Muscle of leg (tissue), 11 donors: ENCODE measurements around the gene AP3D1. TPM values are rescaled to one million over a fixed set of nuclear protein-coding genes. Genes with fewer than 3 reads are reported as not detected.

Experiments used
- DNase-seq: peaks from one replicate; pipeline ENCODE4 v3.0.0; 2013
- H3K27ac ChIP-seq: one replicate; pipeline ENCODE4 v1.5.1; 2013; ENCODE audit warnings: mild to moderate bottlenecking, low read length, control low read depth
- H3K27me3 ChIP-seq: one replicate; pipeline ENCODE4 v1.6.1; 2013; ENCODE audit warnings: low read length; ENCODE audit not compliant: control insufficient read depth, insufficient read depth
- H3K36me3 ChIP-seq: one replicate; pipeline ENCODE4 v1.6.1; 2013; ENCODE audit warnings: low read length; ENCODE audit not compliant: control insufficient read depth, insufficient read depth
- H3K4me1 ChIP-seq: one replicate; pipeline ENCODE4 v1.6.1; 2013; ENCODE audit warnings: low read length; ENCODE audit not compliant: control insufficient read depth, insufficient read depth
- H3K4me3 ChIP-seq: one replicate; pipeline ENCODE4 v1.5.1; 2013; ENCODE audit warnings: low read length, control low read depth
- H3K9me3 ChIP-seq: replicated peaks from 2 replicates; pipeline ENCODE4 v1.6.1; 2013; ENCODE audit warnings: low read depth, low read length; ENCODE audit not compliant: control insufficient read depth
- WGBS: methylation state at CpG from one replicate; pipeline ENCODE4 v1.1.5; 2013; ENCODE audit warnings: missing lambda C conversion rate; ENCODE audit not compliant: insufficient coverage; 5-methylcytosine and 5-hydroxymethylcytosine counted together
- polyA plus RNA-seq, 8 donors: library from polyadenylated mRNA; unstranded; fragments of 120-200 nt; gene quantifications; one replicate each; pipeline versions ENCODE4 v1.2.1 to v1.2.3, GENCODE V29; 2013; ENCODE audit warnings: inconsistent platforms in 1 of 8, low replicate concordance in 1 of 8; ENCODE audit not compliant: insufficient read length in 8 of 8, insufficient read depth in 1 of 8
- total RNA-seq: library from RNA; stranded (reverse); fragments of 120-200 nt; gene quantifications from one replicate; pipeline ENCODE4 v1.2.4, GENCODE V29; 2013

The AP3D1 gene
- total and polyA plus RNA-seq, 9 donors: 34.5 to 82.8 (median 70.9) TPM

DNA sequence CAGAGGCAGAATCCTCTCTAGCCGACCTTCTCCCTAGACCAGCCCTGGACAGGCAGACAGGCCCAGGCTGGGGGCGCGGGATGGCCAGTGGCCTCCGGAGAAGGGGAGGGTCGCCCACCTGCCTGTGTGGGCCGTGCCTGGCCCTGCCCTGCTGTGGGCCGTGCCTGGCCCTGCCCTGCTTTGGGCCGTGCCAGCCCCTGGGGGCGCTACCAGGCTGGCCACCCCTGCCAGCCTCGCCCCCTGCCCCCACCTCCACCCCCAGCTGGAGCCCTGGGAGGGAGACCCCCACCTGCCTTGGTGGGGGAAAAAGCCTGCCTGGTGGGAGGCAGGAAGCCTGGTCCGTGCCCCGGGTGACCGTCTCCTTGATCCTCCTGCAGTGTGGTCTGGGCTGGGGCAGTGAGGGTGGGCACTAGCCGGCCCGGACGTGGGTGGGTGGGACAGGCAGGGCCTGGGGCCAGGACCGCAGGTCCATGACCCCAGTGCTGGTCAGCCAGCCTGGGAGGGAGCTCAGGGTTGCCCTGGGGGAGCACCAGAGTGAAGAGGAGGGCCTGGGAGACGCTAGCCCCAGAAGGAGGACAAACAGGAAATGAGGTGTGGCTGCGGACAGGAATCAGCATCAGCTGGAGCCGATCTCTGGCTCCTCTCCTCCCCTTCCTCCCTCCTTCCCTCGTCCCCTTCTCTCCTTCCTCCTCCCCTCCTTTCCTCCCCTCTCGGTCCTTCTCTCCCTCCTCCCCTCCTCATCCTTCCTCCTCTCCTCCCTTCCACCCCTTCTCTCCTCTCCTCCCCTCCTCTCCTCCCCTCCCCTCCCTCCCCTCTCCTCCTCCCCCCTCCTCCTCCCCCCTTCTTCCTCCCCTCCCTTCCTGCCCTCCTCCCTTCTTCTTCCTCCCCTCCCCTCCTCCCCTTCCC lies 95.2 kb downstream of the AP3D1 start:
- H3K4me1 ChIP-seq: peaks cover 47% of the 10 kb centered on the region
- no peaks in the 10 kb centered on the region for H3K27me3 ChIP-seq
- H3K27ac ChIP-seq: peak overlapping the region; percentile 89
- H3K9me3 ChIP-seq: no peaks in the 10 kb centered on the region
- H3K36me3 ChIP-seq: no peaks in the 10 kb centered on the region
- H3K4me3 ChIP-seq: peak overlapping the region; percentile 17
- 17% methylated on average over 14 of the region's 22 CpGs for WGBS
- peak; percentile 95 for DNase-seq

DNA sequence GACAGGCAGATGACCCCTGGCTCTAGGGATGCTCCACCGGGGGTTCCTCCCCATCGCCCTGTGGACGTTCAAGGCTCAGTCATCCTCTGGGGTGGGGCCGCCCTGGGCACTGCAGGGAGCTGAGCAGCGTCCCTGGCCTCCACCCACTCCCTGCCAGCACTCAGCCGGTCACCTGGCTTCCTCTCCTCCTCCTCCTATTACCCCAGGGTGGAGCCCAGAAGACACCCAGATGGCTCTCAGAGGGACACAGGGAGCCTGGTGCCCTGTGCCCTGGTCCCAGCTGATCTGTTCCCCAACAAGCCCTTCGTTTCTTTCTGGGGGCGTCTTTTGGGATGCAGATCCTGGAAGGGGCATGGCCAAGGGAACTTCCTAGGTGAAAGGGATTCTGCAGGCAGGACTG lies 96.6 kb downstream of the AP3D1 start:
- peaks cover 39% of the 10 kb centered on the region for H3K4me1 ChIP-seq
- H3K27ac ChIP-seq: no peak overlapping the region
- WGBS: 70% methylated on average over 6 of the region's 8 CpGs
- no peaks in the 10 kb centered on the region for H3K27me3 ChIP-seq
- no peak overlapping the region for H3K4me3 ChIP-seq
- H3K9me3 ChIP-seq: no peaks in the 10 kb centered on the region
- no peaks in the 10 kb centered on the region for H3K36me3 ChIP-seq
- no peak for DNase-seq

DNA sequence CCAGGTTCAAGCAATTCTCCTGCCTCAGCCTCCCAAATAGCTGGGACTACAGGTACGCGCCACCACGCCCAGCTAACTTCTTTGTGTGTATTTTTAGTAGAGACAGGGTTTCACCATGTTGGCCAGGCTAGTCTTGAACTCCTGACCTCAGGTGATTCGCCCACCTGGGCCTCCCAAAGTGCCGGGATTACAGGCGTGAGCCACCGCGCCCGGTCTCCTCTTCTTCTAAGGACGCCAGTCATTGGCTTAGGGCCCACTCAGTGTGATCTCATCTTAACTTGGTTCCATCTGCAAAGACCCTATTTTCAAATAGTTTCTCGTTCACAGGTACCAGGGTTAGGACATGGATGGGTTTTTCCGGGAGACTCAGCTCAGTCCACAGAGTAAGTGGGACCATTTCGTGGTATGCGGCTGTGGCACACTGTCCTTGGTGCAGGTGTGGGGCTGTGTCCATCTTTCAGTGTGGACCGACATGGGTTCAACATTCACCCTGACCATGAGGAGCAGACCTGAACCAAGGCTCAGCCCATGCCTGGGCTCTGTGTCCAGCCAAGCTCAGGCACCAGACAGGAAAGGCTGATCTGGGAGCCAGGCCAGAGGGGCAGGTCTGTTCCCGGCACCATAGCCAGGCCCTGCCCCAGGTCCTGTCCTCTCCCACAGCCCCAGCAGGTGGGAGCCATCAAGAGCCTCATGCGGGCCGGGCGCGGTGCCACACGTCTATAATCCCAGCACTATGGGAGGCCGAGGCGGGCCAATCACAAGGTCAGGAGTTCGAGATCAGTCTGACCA lies 97.6 kb downstream of the AP3D1 start:
- H3K4me1 ChIP-seq: peaks cover 41% of the 10 kb centered on the region
- WGBS: 80% methylated on average over 17 of the region's 24 CpGs
- H3K27me3 ChIP-seq: no peaks in the 10 kb centered on the region
- peak; percentile 54 for DNase-seq
- no peaks in the 10 kb centered on the region for H3K9me3 ChIP-seq
- H3K4me3 ChIP-seq: no peak overlapping the region
- H3K27ac ChIP-seq: no peak overlapping the region
- peaks cover 6% of the 10 kb centered on the region for H3K36me3 ChIP-seq

DNA sequence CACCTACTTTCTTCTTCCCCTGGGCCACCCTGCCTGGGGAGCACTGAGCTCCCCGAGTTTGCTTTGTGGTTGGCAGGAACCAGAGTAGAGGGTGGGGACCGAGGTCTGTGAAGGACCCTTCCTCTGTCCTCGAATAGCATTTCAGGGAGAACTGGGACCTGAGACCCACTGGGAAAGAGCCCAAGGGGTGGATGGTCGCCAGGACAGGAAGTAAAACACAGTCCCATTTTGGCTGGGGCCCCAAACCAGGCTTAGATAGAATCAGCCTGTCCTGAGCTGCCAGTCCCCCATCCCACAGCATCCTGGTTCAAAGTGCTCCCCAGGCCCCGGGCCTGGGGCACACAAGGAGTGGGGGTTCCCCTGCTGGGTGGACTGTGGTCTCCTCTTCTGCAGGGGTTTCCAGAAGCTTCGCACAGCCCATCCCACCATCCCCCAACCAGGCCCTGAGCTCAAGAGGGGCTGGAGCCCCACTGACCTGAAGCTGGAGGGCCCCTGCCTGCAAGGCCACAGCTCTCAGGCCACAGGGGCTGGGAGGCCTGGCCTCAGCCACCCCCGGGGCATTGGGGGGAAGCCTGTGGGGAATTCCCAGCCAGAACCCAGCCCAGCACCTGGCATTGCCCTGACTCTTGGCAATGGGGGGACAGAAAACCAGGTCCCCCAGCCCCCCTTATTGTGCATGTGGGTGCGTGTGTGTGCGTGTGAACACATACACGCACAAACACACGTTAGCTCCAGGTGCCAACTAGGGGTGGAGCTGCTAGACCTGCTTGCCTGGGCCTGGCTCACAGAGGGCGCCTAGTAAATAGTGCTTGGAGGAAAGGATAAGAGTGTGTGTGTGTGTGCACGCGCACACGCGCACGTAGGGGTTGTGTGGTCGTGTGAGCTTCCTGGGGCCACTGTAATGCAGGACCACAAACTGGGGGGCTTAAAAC lies 99.3 kb downstream of the AP3D1 start:
- Histone ChIP-seq H3K9me3 (no peaks in the 10 kb centered on the region), H3K36me3 (peaks cover 19% of the 10 kb centered on the region), H3K27me3 (no peaks in the 10 kb centered on the region), H3K4me3 (no peak overlapping the region), H3K4me1 (peaks cover 57% of the 10 kb centered on the region), H3K27ac (peak overlapping the region; percentile 85)
- WGBS: 58% methylated on average over 12 of the region's 18 CpGs
- DNase-seq: no peak

DNA sequence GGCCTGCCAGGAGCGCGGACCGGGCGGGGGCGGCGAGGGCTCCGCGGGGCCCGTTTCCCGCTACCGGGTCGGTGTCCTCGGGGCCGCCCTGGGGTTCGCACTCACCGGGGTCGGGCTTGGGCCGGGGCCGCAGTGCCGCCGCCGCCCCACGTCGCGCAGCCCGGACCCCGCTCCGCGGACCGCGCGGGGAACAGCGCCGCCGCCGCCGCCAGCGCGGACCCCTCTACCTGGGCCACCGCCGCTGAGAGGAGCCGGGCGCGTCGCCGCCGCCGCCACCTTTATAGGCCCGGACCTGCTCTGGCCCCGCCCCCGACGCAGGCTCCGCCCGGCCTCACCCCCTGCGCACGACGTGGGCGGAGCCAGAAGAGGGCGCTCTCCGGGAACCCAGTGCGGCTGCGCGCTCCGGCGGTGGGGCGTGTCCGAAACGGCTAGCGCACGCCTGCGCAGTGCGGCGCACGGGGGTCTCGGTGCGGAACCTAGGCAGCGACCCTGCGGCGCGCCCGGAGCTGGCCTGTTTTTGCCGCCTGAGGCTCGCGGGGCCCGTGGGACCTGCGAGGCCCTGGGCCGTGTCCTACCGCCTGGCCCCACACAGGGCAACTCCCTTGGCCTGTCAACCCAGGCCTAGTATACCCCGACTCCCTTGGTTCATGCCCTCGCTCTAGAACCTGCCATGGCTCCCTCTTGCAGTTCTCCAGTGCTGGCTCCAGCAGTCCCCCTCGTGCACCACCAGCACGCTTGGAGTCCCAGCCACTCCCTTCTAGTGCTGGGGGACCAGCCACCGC lies 100.2 kb downstream of the AP3D1 start, which contains the start of gene MKNK2:
TSS of gene MKNK2 (minus strand) at position 254 of the 782 bp plus-strand sequence. CDS start 393 bp downstream, outside the sequence.
- peak; percentile 94 for DNase-seq
- Histone ChIP-seq H3K27ac (peak within 1 kb of the TSS; percentile 85), H3K36me3 (peaks cover 25% of the 10 kb centered on the region), H3K4me1 (peaks cover 55% of the 10 kb centered on the region), H3K27me3 (no peaks in the 10 kb centered on the region), H3K9me3 (no peaks in the 10 kb centered on the region), H3K4me3 (peak within 1 kb of the TSS; percentile 87)
- WGBS: under 1% methylated on average over 90 of the region's 93 CpGs

Other genes starting within 250 kb of the AP3D1 start
- 1.0 TPM for gene ADAT3, start 246.2 kb downstream of the AP3D1 start, total RNA-seq
- gene ADAT3, start 246.2 kb downstream of the AP3D1 start, polyA plus RNA-seq: 1 to 10 TPM; 1.5 to 3.3 (median 2.3) TPM
- gene SCAMP4, start 246.2 kb downstream of the AP3D1 start, total RNA-seq: 14.9 TPM
- 10 to 100 TPM; 26.4 to 45.3 (median 33.7) TPM for gene SCAMP4, start 246.2 kb downstream of the AP3D1 start, polyA plus RNA-seq
- gene CSNK1G2, start 210.4 kb downstream of the AP3D1 start, total RNA-seq: 33.2 TPM
- gene CSNK1G2, start 210.4 kb downstream of the AP3D1 start, polyA plus RNA-seq: 10 to 100 TPM; 32.2 to 46.2 (median 42.3) TPM
- 28.6 TPM for gene BTBD2, start 135.9 kb downstream of the AP3D1 start, total RNA-seq
- 10 to 100 TPM; 57.2 to 87.5 (median 74.6) TPM for gene BTBD2, start 135.9 kb downstream of the AP3D1 start, polyA plus RNA-seq
- gene MKNK2, start 100.3 kb downstream of the AP3D1 start, total RNA-seq: 64.6 TPM
- gene MKNK2, start 100.3 kb downstream of the AP3D1 start, polyA plus RNA-seq: 100 to 1,000 TPM in 1 of 8 donors, 10 to 100 TPM in 7; 56.9 to 115 (median 76.2) TPM
- gene MOB3A, start 55.2 kb downstream of the AP3D1 start, total RNA-seq: 7.4 TPM
- 10 to 100 TPM; 14.7 to 22.1 (median 17.3) TPM for gene MOB3A, start 55.2 kb downstream of the AP3D1 start, polyA plus RNA-seq
- gene IZUMO4, start 54.7 kb downstream of the AP3D1 start, total RNA-seq: 1.8 TPM
- gene IZUMO4, start 54.7 kb downstream of the AP3D1 start, polyA plus RNA-seq: 1 to 10 TPM; 1.7 to 4.0 (median 2.1) TPM
- gene DOT1L, start 12.4 kb upstream of the AP3D1 start, total RNA-seq: 5.6 TPM
- gene DOT1L, start 12.4 kb upstream of the AP3D1 start, polyA plus RNA-seq: 10 to 100 TPM; 14.4 to 24.8 (median 22.1) TPM
- gene PLEKHJ1, start 84.8 kb upstream of the AP3D1 start, total RNA-seq: 72.9 TPM
- 10 to 100 TPM; 70.6 to 89.4 (median 76.1) TPM for gene PLEKHJ1, start 84.8 kb upstream of the AP3D1 start, polyA plus RNA-seq
- 23.8 TPM for gene SF3A2, start 85.3 kb upstream of the AP3D1 start, total RNA-seq
- gene SF3A2, start 85.3 kb upstream of the AP3D1 start, polyA plus RNA-seq: 10 to 100 TPM; 54.7 to 89.9 (median 74.5) TPM
- 4.0 TPM for gene AMH, start 97.8 kb upstream of the AP3D1 start, total RNA-seq
- gene AMH, start 97.8 kb upstream of the AP3D1 start, polyA plus RNA-seq: 10 to 100 TPM in 1 of 8 donors, 1 to 10 TPM in 7; 1.5 to 13.3 (median 7.4) TPM
- 73.2 TPM for gene JSRP1, start 104.9 kb upstream of the AP3D1 start, total RNA-seq
- gene JSRP1, start 104.9 kb upstream of the AP3D1 start, polyA plus RNA-seq: 100 to 1,000 TPM in 2 of 8 donors, 10 to 100 TPM in 6; 58.3 to 107 (median 86.5) TPM
- gene PEAK3, start 130.6 kb upstream of the AP3D1 start, total RNA-seq: not detected
- gene PEAK3, start 130.6 kb upstream of the AP3D1 start, polyA plus RNA-seq: under 1 TPM in 6 of 8 donors, not detected in 2; 0.04 to 0.12 (median 0.09) TPM
- not detected for gene LINGO3, start 156.6 kb upstream of the AP3D1 start, total RNA-seq
- under 1 TPM in 6 of 8 donors, not detected in 2; 0.07 to 0.15 (median 0.09) TPM for gene LINGO3, start 156.6 kb upstream of the AP3D1 start, polyA plus RNA-seq
- 102 TPM for gene LSM7, start 177.0 kb upstream of the AP3D1 start, total RNA-seq
- gene LSM7, start 177.0 kb upstream of the AP3D1 start, polyA plus RNA-seq: 100 to 1,000 TPM in 1 of 8 donors, 10 to 100 TPM in 7; 83.0 to 101 (median 94.8) TPM
- 20.8 TPM for gene SPPL2B, start 177.1 kb upstream of the AP3D1 start, total RNA-seq
- 10 to 100 TPM; 24.6 to 66.1 (median 49.8) TPM for gene SPPL2B, start 177.1 kb upstream of the AP3D1 start, polyA plus RNA-seq
- gene TMPRSS9, start 208.7 kb upstream of the AP3D1 start, total RNA-seq: 0.18 TPM
- 1 to 10 TPM in 1 of 8 donors, under 1 TPM in 7; 0.11 to 1.3 (median 0.34) TPM for gene TMPRSS9, start 208.7 kb upstream of the AP3D1 start, polyA plus RNA-seq